SKM-1 (cell line): ENCODE data around the gene CD38.

ENCODE experiments used
- DNase-seq: peaks from one replicate; lab custom pipeline; 2025; ENCODE audit not compliant: unreplicated experiment; lab: John Stamatoyannopoulos, UW

The CD38 gene

DNA sequence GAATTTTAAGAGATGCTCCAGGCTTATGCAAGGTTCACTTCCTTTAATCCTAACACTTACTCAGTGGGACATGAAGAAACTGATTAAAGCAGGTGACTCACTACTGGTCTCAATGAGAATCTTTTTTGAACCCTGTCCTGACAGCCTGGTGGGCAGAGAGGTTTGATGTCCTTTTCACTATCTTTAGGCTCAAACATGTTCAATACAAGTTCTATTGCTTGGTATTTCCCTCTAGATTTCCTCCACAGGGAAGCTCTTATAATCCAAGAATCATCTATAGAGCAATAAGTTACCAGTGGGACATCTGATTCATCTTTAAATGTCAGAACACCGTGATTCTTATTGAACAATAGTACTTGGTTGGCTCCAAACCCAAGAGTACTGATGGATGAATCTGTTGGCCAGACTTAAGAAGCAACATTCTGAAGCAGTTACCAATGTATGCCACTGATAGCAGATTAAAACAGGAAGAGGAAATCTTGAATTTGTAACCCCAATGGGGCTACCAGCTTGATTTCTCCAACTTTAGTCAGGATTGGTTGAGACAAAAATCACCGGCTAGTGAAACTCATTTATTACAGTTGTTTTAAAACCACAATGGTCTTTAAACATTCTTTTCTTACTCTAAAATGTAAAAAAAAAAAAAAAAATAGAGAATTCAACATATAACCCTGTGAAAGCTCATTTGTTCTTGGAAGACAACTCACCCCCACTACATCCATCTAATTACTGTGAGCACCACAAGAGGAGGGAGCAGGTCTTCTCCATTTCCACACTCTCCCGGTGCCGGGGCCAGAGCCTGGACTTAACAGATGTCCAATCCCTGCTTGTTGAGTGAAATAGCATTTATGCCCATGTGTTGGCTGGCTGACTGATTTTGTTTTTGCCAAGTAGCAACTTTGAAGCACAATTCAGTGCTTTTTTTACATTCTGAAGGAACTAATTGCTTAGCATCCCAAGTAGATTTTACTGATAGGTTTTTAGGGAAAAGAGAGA, 117.1 kb downstream of the CD38 start:
- no peak for DNase-seq

DNA sequence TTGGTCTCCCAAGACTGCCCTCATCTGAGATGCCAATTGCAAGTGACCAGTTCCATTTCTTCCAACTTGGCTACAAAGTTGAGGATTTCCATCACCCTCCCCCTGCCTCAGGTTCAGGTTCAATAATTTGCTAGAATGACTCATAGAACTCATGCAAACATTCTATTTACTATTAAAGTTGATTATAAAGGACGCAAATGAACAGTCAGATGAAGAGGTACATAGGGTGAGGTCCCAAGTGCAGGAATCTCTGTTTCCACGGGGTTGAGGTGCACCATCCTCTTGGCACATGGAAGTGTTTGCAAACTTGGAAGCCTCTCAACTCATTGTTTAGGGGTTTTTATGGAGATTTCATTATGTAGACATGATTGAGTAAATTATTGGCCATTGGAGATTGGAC, 119.4 kb downstream of the CD38 start:
- no peak for DNase-seq

DNA sequence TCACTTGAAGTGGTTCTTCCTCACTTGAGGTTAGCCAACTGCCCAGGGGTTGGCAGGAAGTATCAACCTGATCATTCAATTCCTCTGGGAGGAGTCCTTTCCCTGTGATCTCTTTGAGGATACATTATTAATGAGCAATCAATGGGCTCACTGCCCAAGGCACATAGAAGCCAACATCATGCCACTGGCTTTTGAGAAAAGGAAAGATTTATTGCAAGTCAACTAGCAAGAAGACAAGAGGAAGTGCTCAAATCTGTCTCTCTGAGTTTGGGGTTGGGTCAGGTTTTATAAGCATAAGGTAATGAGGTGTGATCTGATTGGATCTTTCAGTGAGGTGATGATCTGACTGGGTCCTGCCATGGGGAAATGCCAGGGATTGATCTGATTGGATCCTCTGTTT, 120.8 kb downstream of the CD38 start:
- no peak for DNase-seq

DNA sequence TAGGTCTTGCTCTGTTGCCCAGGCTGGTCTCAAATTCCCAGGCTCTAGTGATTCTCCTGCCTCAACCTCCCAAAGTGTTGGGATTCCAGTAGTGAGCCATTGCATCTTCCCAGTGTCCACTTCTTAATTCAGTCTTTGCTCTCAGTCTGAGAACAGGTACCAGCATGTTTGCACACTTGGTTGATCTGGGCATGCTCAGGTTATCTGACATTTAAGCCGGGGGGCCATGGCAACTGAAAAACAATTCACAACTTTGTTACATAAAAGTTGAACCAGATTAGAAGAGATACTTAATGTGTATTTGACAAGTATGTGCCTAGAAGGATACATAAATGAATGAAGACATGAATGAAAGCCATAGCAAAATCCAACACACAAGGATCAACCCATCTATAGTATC, 121.4 kb downstream of the CD38 start:
- no peak for DNase-seq

DNA sequence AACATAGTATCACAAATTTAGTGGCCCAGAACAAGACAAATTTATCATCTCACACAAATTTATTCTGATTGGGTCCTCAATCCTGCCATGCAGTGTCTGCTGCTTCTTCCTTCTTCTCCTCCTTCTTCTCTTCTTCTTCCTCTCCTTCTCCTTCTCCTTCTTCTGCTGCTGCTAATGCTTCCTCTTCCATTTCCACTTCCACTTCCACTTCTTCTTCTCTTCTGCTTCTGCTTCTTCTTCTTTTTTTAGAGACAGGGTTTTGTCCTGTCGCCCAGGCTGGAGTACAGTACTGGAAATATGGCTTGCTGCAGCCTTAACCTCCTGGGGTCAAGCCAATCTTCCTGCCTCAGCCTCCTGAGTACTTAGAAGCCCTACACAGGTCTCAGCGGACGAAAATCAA, 122.9 kb downstream of the CD38 start:
- no peak for DNase-seq

DNA sequence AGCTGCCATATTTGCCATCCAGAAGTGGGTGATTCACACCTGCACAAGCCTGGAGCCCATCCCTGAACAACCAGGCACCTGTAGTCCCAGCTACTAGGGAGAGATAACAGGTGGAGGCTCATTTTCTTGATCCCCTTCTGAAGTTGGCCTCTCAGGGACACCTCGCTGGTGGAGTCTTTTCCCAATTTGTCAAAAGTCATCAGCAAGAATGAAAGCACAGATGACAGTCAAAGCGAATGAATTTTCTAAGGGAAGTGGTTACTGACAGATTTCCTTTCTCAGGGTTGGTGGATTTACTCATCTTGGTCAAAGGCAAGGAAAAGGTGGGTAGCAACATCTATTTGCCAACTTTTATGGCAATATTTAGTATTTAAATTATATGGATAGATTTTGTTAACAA, 123.9 kb downstream of the CD38 start:
- no peak for DNase-seq

DNA sequence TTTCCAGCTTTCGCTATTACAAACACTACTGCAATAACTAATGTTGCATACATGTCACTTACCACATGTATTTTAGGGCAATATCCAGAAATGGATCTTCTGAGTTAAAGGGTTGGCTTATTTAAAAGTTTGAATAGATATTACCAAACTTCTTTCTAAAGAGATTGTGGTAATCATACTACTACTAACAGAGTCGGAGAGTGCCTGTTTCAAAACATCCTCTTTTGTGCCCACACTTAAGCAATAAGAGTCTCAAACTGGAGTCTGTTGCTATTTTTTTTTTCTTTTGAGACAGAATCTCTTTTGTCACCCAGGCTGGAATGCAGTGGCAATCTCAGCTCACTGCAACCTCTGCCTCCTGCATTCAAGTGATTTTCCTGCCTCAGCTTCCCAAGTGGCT, 124.6 kb downstream of the CD38 start:
- DNase-seq = peak; percentile 91
